Progenitor cell of endocrine pancreas (in vitro differentiated cells): Measurements from ENCODE around the gene TMED1. TPM values are rescaled to one million over a fixed set of nuclear protein-coding genes. Genes with fewer than 3 reads are reported as not detected.
"Not testable (repeated sequence)": the region's sequence is repeated elsewhere in the genome, so short reads cannot be mapped to it uniquely, and the experiment has no call there.

ENCODE experiments used
- DNase-seq: peaks from one replicate; pipeline ENCODE4 v3.0.0; 2021; ENCODE audit warnings: low spot score; ENCODE audit not compliant: unreplicated experiment
- H3K27ac Mint-ChIP-seq: 2 replicates; pipeline ENCODE4 v1.8.0; 2021; ENCODE audit warnings: mild to moderate bottlenecking, moderate library complexity, mixed read lengths
- H3K27me3 Mint-ChIP-seq: 2 replicates; pipeline ENCODE4 v1.8.0; 2021; ENCODE audit warnings: mixed read lengths
- H3K36me3 Mint-ChIP-seq: 2 replicates; pipeline ENCODE4 v1.8.0; 2022; ENCODE audit warnings: mixed read lengths; ENCODE audit not compliant: insufficient read depth
- H3K4me1 Mint-ChIP-seq: 2 replicates; pipeline ENCODE4 v1.8.0; 2021; ENCODE audit warnings: low read depth, mixed read lengths
- H3K4me3 Mint-ChIP-seq: 2 replicates; pipeline ENCODE4 v1.8.0; 2021; ENCODE audit warnings: low read depth, mild to moderate bottlenecking, moderate library complexity, mixed read lengths
- H3K9me3 Mint-ChIP-seq: 2 replicates; pipeline ENCODE4 v1.8.0; 2021; ENCODE audit warnings: low read depth, mixed read lengths
- CTCF ChIP-seq: fragments of 200-600 bp; sonication (generic); IDR thresholded peaks from one replicate; pipeline ENCODE4 v1.5.0; 2021; ENCODE audit warnings: antibody characterized with exemption, mild to moderate bottlenecking; ENCODE audit not compliant: unreplicated experiment
- total RNA-seq: library from RNA; stranded (reverse); gene quantifications from 2 replicates; pipeline ENCODE4 v1.2.1, GENCODE V29; 2021

The TMED1 gene
- total RNA-seq, 1 donor from 2014 or later = 39.3 TPM

- Mint-ChIP-seq H3K27ac (peak overlapping the region; percentile 75), H3K27me3 (no peaks in the 10 kb centered on the region), H3K4me3 (peak overlapping the region; percentile 26), H3K9me3 (peaks cover 3% of the 10 kb centered on the region), H3K36me3 (peaks cover 3% of the 10 kb centered on the region), H3K4me1 (peaks cover 30% of the 10 kb centered on the region)
- TF ChIP-seq CTCF = no peak
- no peak for DNase-seq
Measured at GRCh38 chr19:10881403-10882107, 45.5 kb upstream of the TMED1 start.

- TF ChIP-seq CTCF = no peak
- peaks cover 3% of the 10 kb centered on the region for H3K36me3 Mint-ChIP-seq
- no peak for DNase-seq
- peaks cover 3% of the 10 kb centered on the region for H3K9me3 Mint-ChIP-seq
- H3K27me3 Mint-ChIP-seq = no peaks in the 10 kb centered on the region
- H3K4me1 Mint-ChIP-seq = peaks cover 29% of the 10 kb centered on the region
- peak overlapping the region; percentile 88 for H3K27ac Mint-ChIP-seq
- no peak overlapping the region for H3K4me3 Mint-ChIP-seq
Measured at GRCh38 chr19:10878253-10878652, 42.2 kb upstream of the TMED1 start.

GRCh38 chr19:10877608-10878007 lies 41.6 kb upstream of the TMED1 start:
- H3K4me3 Mint-ChIP-seq, DNase-seq, H3K36me3 Mint-ChIP-seq, H3K27me3 Mint-ChIP-seq, H3K9me3 Mint-ChIP-seq: not testable (repeated sequence)
- H3K4me1 Mint-ChIP-seq = peaks cover 32% of the 10 kb centered on the region
- peak overlapping the region; percentile 88 for H3K27ac Mint-ChIP-seq

- Mint-ChIP-seq H3K4me1 (peaks cover 27% of the 10 kb centered on the region), H3K27ac (peak overlapping the region; percentile 38), H3K4me3 (no peak overlapping the region)
Measured at GRCh38 chr19:10876459-10877240, 40.6 kb upstream of the TMED1 start.

GRCh38 chr19:10874024-10874423 lies 38.0 kb upstream of the TMED1 start:
- no peaks in the 10 kb centered on the region for H3K36me3 Mint-ChIP-seq
- peaks cover 2% of the 10 kb centered on the region for H3K9me3 Mint-ChIP-seq
- H3K27ac Mint-ChIP-seq = no peak overlapping the region
- H3K4me1 Mint-ChIP-seq = peaks cover 10% of the 10 kb centered on the region
- no peak for DNase-seq
- no peak for TF ChIP-seq CTCF
- peak overlapping the region; percentile 54 for H3K4me3 Mint-ChIP-seq
- H3K27me3 Mint-ChIP-seq = no peaks in the 10 kb centered on the region

More at GRCh38 chr19:10876459-10877240, 40.6 kb upstream of the TMED1 start:
- no peak for DNase-seq
- no peaks in the 10 kb centered on the region for H3K27me3 Mint-ChIP-seq
- TF ChIP-seq CTCF = no peak
- peaks cover 3% of the 10 kb centered on the region for H3K36me3 Mint-ChIP-seq
- peaks cover 3% of the 10 kb centered on the region for H3K9me3 Mint-ChIP-seq
